Astrocyte (in vitro differentiated cells and primary cell): ENCODE results near the gene TNFRSF18.

ENCODE experiments used
- EZH2 ChIP-seq: IDR thresholded peaks from 2 replicates; pipeline ENCODE4 v1.6.1; 2012; ENCODE audit warnings: mild to moderate bottlenecking, low read length, inconsistent platforms; ENCODE audit not compliant: insufficient read depth
- TF ChIP-seq, protein P1 (sequence below): IDR thresholded peaks from 2 replicates; pipeline ENCODE4 v1.5.1; 2011; ENCODE audit warnings: low read depth, mild to moderate bottlenecking, inconsistent platforms, low read length, moderate library complexity; ENCODE audit not compliant: insufficient read depth

GRCh38 chr1:1245178-1245816 lies 38.9 kb upstream of the TNFRSF18 start:
- TF ChIP-seq, protein P1, sequence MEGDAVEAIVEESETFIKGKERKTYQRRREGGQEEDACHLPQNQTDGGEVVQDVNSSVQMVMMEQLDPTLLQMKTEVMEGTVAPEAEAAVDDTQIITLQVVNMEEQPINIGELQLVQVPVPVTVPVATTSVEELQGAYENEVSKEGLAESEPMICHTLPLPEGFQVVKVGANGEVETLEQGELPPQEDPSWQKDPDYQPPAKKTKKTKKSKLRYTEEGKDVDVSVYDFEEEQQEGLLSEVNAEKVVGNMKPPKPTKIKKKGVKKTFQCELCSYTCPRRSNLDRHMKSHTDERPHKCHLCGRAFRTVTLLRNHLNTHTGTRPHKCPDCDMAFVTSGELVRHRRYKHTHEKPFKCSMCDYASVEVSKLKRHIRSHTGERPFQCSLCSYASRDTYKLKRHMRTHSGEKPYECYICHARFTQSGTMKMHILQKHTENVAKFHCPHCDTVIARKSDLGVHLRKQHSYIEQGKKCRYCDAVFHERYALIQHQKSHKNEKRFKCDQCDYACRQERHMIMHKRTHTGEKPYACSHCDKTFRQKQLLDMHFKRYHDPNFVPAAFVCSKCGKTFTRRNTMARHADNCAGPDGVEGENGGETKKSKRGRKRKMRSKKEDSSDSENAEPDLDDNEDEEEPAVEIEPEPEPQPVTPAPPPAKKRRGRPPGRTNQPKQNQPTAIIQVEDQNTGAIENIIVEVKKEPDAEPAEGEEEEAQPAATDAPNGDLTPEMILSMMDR: no peak
- no peak for TF ChIP-seq EZH2
